Hepatocyte (in vitro differentiated cells): Measurements from ENCODE around the gene CALHM6.

Source experiments
- CTCF ChIP-seq: fragments of 200-600 bp; sonication (generic); IDR thresholded peaks from 2 replicates; pipeline ENCODE4 v1.5.1; 2016; ENCODE audit warnings: antibody characterized with exemption, mild to moderate bottlenecking; ENCODE audit not compliant: poor library complexity
- EZH2 ChIP-seq: fragments of 200-600 bp; sonication (generic); IDR thresholded peaks from 2 replicates; pipeline ENCODE4 v1.6.1; 2016; ENCODE audit warnings: antibody characterized with exemption, mild to moderate bottlenecking, borderline replicate concordance

GRCh38 chr6:116461331-116461931 lies at the start of gene CALHM6:
- no peak for TF ChIP-seq CTCF
- TF ChIP-seq EZH2: no peak
